Ovary (tissue), 9 donors: ENCODE measurements around the gene SARM1. TPM values are rescaled to one million over a fixed set of nuclear protein-coding genes. Genes with fewer than 3 reads are reported as not detected.

Source experiments
- DNase-seq, 5 donors: peaks; one replicate each; pipeline ENCODE4 v3.0.0-alpha.2; 2019 to 2020
- H3K27ac ChIP-seq, 2 donors: fragments of 200-600 bp; one replicate each; pipeline versions ENCODE4 v1.5.1 to v1.8.0; 2019 to 2022
- H3K27me3 ChIP-seq: fragments of 200-600 bp; one replicate; pipeline ENCODE4 v1.8.0; 2022
- H3K36me3 ChIP-seq: fragments of 200-600 bp; sonication (generic); one replicate; pipeline ENCODE4 v1.5.1; 2019
- H3K4me1 ChIP-seq: one replicate; pipeline ENCODE4 v1.8.1; 2013; ENCODE audit warnings: mild to moderate bottlenecking, moderate library complexity; ENCODE audit not compliant: insufficient read depth
- H3K4me3 ChIP-seq: fragments of 200-600 bp; sonication (generic); one replicate; pipeline ENCODE4 v1.5.1; 2017
- H3K9me3 ChIP-seq, 2 donors: fragments of 200-600 bp in 1 of 2; sonication (generic) in 1 of 2; one replicate each; pipeline versions ENCODE4 v1.5.1 to v1.8.1; 2013 to 2019; ENCODE audit warnings: mild to moderate bottlenecking in 1 of 2, moderate library complexity in 1 of 2
- CTCF ChIP-seq, 3 donors: fragments of 450-650 bp in 2 of 3; fragments of 200-600 bp in 1 of 3; IDR thresholded peaks; one replicate each; pipeline versions ENCODE4 v1.5.1 to v1.8.0; 2016 to 2022; ENCODE audit warnings: antibody characterized with exemption in 3 of 3, mild to moderate bottlenecking in 1 of 3
- EP300 ChIP-seq: sonication (generic); formaldehyde crosslinking; IDR thresholded peaks from one replicate; pipeline ENCODE4 v1.6.1; 2017; ENCODE audit warnings: antibody characterized with exemption
- POLR2A ChIP-seq: fragments of 450-650 bp; IDR thresholded peaks from one replicate; pipeline ENCODE4 v1.6.1; 2017; ENCODE audit warnings: antibody characterized with exemption, mild to moderate bottlenecking, moderate library complexity
- WGBS, 3 donors: extraction: QIAGEN DNeasy Blood & Tissue Kit in 1 of 3; methylation state at CpG; one replicate each; pipeline versions ENCODE4 v1.1.5 to v1.1.7; 2013 to 2017; 5-methylcytosine and 5-hydroxymethylcytosine counted together
- intact Hi-C, 4 donors: fragments of 100-400 bp; cut with DNase I; formaldehyde crosslinking; loops; one replicate each; pipeline versions ENCODE4 v1.11.0 to v1.15.1; 2022 to 2023
- polyA plus RNA-seq, 2 donors: library from polyadenylated mRNA; stranded (reverse); fragments of 200-250 nt in 1 of 2; fragments of 350-450 nt in 1 of 2; fragmentation: Illumina TruSeq in 1 of 2; extraction: RNeasy Lipid Tissue Mini Kit (QIAGEN cat#74804) in 1 of 2; gene quantifications; one replicate each; pipeline ENCODE4 v1.2.3, GENCODE V29; 2013 to 2014
- total RNA-seq, 7 donors: library from RNA; depleted of rRNA in 2 of 7; stranded (reverse); fragments of >200 nt in 2 of 7; fragmentation: NEBNext Ultra II Directional in 3 of 7; extraction: Animal tissue kit (Norgen Biotek cat#: 25700) in 3 of 7; gene quantifications; one replicate each; pipeline versions ENCODE4 v1.1.0 to v1.2.4, GENCODE V29; 2016 to 2023
- donor health status: DM: no; HTN: no; CAD: no; lungs with moderate emphysema.
- donor health status: DM: no; HTN: no; CAD: no.
- donor health status: Bipolar disorder and iron deficiency.
- donor health status: DM: yes; HTN: yes; CAD: no.
- donor health status: DM: no; HTN: no; CAD: no.
- donor health status: DM: yes; HTN: yes; CAD: no.

Gene SARM1
- total and polyA plus RNA-seq, 9 donors, result 7.4 to 21.5 (median 14.1) TPM

- Histone ChIP-seq H3K4me1 (peaks cover 7% of the 10 kb centered on the region), H3K27ac (peak within 1 kb of the TSS in 1 of 2 donors; percentile 69), H3K36me3 (no peaks in the 10 kb centered on the region), H3K4me3 (no peak within 1 kb of the TSS), H3K27me3 (no peaks in the 10 kb centered on the region), H3K9me3 (no peaks in the 10 kb centered on the region)
- 18 to 26% (median 21%) methylated on average over 8 of the region's 8 CpGs for WGBS, 3 donors
- intact Hi-C loops, result no loop called here
- peak in 1 of 5 donors; percentile 56 for DNase-seq
- TF ChIP-seq POLR2A (no peak), CTCF (IDR thresholded peaks at IDR 0.05) (no peak), EP300 (no peak)
Observed at GRCh38 chr17:28370035-28370743, 1.3 kb upstream of the SARM1 start, which contains the start of gene VTN. Gene VTN, minus strand, starts transcription at chr17:28370307. Its CDS starts 104 bp downstream, at chr17:28370203.

DNA sequence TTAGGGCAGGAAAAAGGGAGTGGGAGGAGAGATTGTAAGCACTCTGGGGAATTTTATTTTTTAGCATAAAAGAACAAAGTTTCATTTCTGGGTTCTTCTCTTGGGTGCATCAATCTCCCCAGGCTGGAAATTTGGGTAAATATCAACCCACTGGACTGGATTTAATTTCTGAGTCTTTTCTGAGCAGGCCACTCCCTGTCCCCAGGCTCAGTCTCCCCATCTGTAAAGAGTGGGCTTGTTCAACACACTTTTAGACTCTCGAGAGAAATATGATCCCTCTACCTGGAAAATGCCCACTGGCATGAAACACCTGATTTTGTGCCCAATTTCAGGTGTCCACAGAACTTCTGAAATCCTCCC lies 770 bp upstream of the SARM1 start:
- DNase-seq, result no peak
- Histone ChIP-seq H3K36me3 (no peaks in the 10 kb centered on the region), H3K9me3 (no peaks in the 10 kb centered on the region), H3K4me1 (peaks cover 7% of the 10 kb centered on the region), H3K27ac (peak overlapping the region in 1 of 2 donors; percentile 69), H3K4me3 (no peak overlapping the region), H3K27me3 (no peaks in the 10 kb centered on the region)
- WGBS, 3 donors, result 30 to 54% (median 48%) methylated on average over 1 of the region's 1 CpG
- TF ChIP-seq CTCF (IDR thresholded peaks at IDR 0.05), result no peak
- no peak for TF ChIP-seq EP300
- TF ChIP-seq POLR2A, result no peak
- intact Hi-C loops, result no loop called here

GRCh38 chr17:28372203-28372944 lies 880 bp downstream of the SARM1 start:
- Histone ChIP-seq H3K27me3 (no peaks in the 10 kb centered on the region), H3K27ac (peak overlapping the region in 1 of 2 donors; percentile 69), H3K36me3 (no peaks in the 10 kb centered on the region), H3K4me3 (peak overlapping the region; percentile 58), H3K9me3 (no peaks in the 10 kb centered on the region), H3K4me1 (peaks cover 7% of the 10 kb centered on the region)
- intact Hi-C loops, result loop anchor here in 1 of 4 donors (2.0 kb wide), 1 partner anchor 20 kb away; no protein-coding TSS in a partner anchor
- TF ChIP-seq EP300 (no peak), CTCF (IDR thresholded peaks at IDR 0.05) (no peak), POLR2A (no peak)
- 6 to 8% (median 6%) methylated on average over 39 to 53 of the region's 53 CpGs for WGBS, 3 donors
- peak in 2 of 5 donors; percentile 48 to 58 for DNase-seq

- no peak for TF ChIP-seq CTCF (IDR thresholded peaks at IDR 0.05)
- H3K36me3 ChIP-seq, result no peaks in the 10 kb centered on the region
- no peak overlapping the region for H3K4me3 ChIP-seq
- no peak overlapping the region for H3K27ac ChIP-seq
- H3K4me1 ChIP-seq, result peaks cover 7% of the 10 kb centered on the region
- intact Hi-C loops, result loop anchor here in 1 of 4 donors (2.0 kb wide), 1 partner anchor 20 kb away; no protein-coding TSS in a partner anchor
- no peak for DNase-seq
- WGBS, 3 donors, result 78 to 84% (median 79%) methylated on average over 6 of the region's 6 CpGs
- no peaks in the 10 kb centered on the region for H3K27me3 ChIP-seq
- no peaks in the 10 kb centered on the region for H3K9me3 ChIP-seq
Observed at GRCh38 chr17:28372945-28373274, 1.4 kb downstream of the SARM1 start.
